Left ventricle myocardium inferior (tissue), 1 donor: Measurements from ENCODE around the gene TMEM45A. TPM values are rescaled to one million over a fixed set of nuclear protein-coding genes. Genes with fewer than 3 reads are reported as not detected.
"Not testable (repeated sequence)": the region's sequence is repeated elsewhere in the genome, so short reads cannot be mapped to it uniquely, and the experiment has no call there.

Experiments
- DNase-seq: peaks from one replicate; pipeline ENCODE4 v3.0.0-alpha.2; 2020
- H3K27ac ChIP-seq: fragments of 200-600 bp; replicated peaks from 2 replicates; pipeline ENCODE4 v1.8.0; 2021
- H3K27me3 ChIP-seq: fragments of 200-600 bp; 2 replicates; pipeline ENCODE4 v1.8.0; 2021; ENCODE audit warnings: low read depth
- H3K36me3 ChIP-seq: fragments of 200-600 bp; 2 replicates; pipeline ENCODE4 v1.8.0; 2021
- H3K4me1 ChIP-seq: fragments of 200-600 bp; 2 replicates; pipeline ENCODE4 v1.8.0; 2021
- H3K4me3 ChIP-seq: fragments of 200-600 bp; 2 replicates; pipeline ENCODE4 v1.8.0; 2021; ENCODE audit warnings: mild to moderate bottlenecking, moderate library complexity
- H3K9me3 ChIP-seq: fragments of 200-600 bp; replicated peaks from 2 replicates; pipeline ENCODE4 v1.8.0; 2021
- CTCF ChIP-seq: fragments of 200-600 bp; IDR thresholded peaks from 2 replicates; pipeline ENCODE4 v1.8.0; 2021; ENCODE audit warnings: antibody characterized with exemption, mild to moderate bottlenecking, borderline replicate concordance
- intact Hi-C: fragments of 100-400 bp; cut with micrococcal nuclease; formaldehyde crosslinking; loops from one replicate; pipeline ENCODE4 v1.11.0; 2022
- long read RNA-seq: library from polyadenylated mRNA; unstranded; transcript quantifications from one replicate; pipeline ENCODE4 v2.0.0, GENCODE V29; 2021
- total RNA-seq: library from RNA; stranded (reverse); fragmentation: NEBNext Ultra II Directional; extraction: Animal tissue kit (Norgen Biotek cat#: 25700); gene quantifications from one replicate; pipeline ENCODE4 v1.2.1, GENCODE V29; 2021
- donor health status: DM: no; HTN: yes; CAD: no; lungs with severe emphysema.

Gene TMEM45A
- total RNA-seq: 3.2 TPM
- long read RNA-seq, partial matches to known transcripts: 0 of 4 reads
- long read RNA-seq, other reads (novel, unspliced or antisense): 2 of 4 reads

DNA sequence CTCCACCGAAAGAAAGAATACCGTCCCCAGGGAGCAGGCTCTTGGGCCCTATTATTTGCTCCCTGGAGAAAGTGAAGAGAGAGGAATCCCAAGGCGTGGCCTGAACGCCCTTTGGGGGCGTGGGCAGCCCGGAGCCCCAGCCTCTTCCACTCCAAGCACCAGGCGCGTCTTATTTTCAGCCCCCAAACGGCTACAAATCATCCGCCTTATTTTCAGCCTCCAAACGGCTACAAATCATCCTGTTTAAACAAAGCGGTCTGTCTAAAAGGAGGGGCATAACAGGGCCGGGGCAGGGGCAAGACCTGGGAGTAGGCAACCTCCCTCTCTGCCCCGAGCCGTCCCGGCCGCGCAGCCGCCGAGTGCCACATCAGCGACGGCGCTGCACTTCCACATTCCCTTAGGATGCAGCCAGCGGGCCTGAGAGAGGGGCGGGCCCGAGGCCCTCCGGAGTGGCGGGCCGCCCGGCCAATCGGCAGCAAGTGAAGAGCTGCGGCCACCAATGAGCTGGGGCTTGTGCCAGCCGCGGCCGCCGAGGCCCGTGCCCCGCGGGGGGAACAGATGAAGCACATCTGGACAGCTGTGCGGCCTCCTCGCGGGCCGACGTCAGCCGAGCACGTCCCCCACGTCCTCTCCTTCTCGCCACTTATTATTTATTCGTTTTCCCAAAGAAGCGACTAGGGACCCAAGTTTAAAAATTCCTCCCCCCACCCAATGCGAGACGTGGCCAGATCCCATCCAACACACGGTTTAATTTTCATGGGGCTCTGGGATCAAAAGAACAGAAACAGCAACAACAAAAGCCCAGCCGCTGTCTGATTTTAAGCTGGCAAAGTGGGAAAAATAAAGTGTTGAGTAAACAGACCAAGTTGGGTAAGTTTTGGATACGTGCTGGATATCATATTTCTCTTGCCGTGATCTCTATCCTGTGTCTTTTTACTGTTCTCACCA is at the start of gene TMEM45A:
Gene TMEM45A (plus strand): TSS at position 561 of the 948 bp plus-strand sequence. CDS start 62,593 bp downstream, outside the sequence.
- Histone ChIP-seq H3K4me3 (peak within 1 kb of the TSS; percentile 68), H3K27ac (peak within 1 kb of the TSS; percentile 77), H3K27me3 (no peaks in the 10 kb centered on the region), H3K4me1 (peaks cover 19% of the 10 kb centered on the region), H3K9me3 (no peaks in the 10 kb centered on the region), H3K36me3 (no peaks in the 10 kb centered on the region)
- peak; percentile 97 for DNase-seq
- TF ChIP-seq CTCF: no peak
- intact Hi-C loops: no loop called here

DNA sequence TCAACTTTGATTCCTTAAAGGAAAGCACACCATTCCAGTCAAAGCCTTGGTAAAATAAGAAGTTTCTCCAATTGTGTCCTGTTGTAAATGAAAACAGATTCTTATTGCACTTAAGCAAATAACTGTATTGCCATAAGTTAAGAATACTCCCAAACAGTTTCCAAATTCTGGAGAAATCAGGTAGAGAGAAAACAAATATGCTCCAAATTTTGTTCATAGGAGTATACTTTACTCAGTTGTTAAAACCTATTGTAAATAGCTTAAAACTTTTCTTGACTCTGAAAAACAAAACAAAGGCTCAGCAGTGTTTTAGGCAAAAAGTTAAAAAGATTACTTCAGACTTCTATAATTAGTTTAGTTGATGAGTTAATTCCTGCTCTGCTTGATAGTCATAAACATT is 48.7 kb upstream of the TMEM45A start:
- Histone ChIP-seq H3K27ac (no peak overlapping the region), H3K27me3 (no peaks in the 10 kb centered on the region), H3K4me3 (no peak overlapping the region), H3K4me1 (no peaks in the 10 kb centered on the region), H3K36me3 (no peaks in the 10 kb centered on the region), H3K9me3 (peaks cover 13% of the 10 kb centered on the region)
- TF ChIP-seq CTCF: no peak
- DNase-seq: no peak
- intact Hi-C loops: no loop called here

GRCh38 chr3:100447067-100447466 is 45.4 kb upstream of the TMEM45A start:
- intact Hi-C loops, H3K27ac ChIP-seq, H3K36me3 ChIP-seq, DNase-seq, H3K4me3 ChIP-seq, H3K4me1 ChIP-seq, H3K27me3 ChIP-seq: not testable (repeated sequence)
- peaks cover 13% of the 10 kb centered on the region for H3K9me3 ChIP-seq

- Histone ChIP-seq H3K27ac (no peak overlapping the region), H3K4me3 (no peak overlapping the region), H3K9me3 (peaks cover 13% of the 10 kb centered on the region), H3K4me1 (no peaks in the 10 kb centered on the region), H3K36me3 (peaks cover 6% of the 10 kb centered on the region), H3K27me3 (no peaks in the 10 kb centered on the region)
- no peak for DNase-seq
- intact Hi-C loops: no loop called here
- TF ChIP-seq CTCF: no peak
Observed at GRCh38 chr3:100448079-100448478, 44.3 kb upstream of the TMEM45A start.

- TF ChIP-seq CTCF: no peak
- H3K4me1 ChIP-seq: no peaks in the 10 kb centered on the region
- intact Hi-C loops: no loop called here
- H3K36me3 ChIP-seq: peaks cover 6% of the 10 kb centered on the region
- H3K27me3 ChIP-seq: no peaks in the 10 kb centered on the region
- DNase-seq: no peak
- no peak overlapping the region for H3K4me3 ChIP-seq
- H3K27ac ChIP-seq: no peak overlapping the region
- H3K9me3 ChIP-seq: peaks cover 8% of the 10 kb centered on the region
Observed at GRCh38 chr3:100449214-100449613, 43.2 kb upstream of the TMEM45A start.

DNA sequence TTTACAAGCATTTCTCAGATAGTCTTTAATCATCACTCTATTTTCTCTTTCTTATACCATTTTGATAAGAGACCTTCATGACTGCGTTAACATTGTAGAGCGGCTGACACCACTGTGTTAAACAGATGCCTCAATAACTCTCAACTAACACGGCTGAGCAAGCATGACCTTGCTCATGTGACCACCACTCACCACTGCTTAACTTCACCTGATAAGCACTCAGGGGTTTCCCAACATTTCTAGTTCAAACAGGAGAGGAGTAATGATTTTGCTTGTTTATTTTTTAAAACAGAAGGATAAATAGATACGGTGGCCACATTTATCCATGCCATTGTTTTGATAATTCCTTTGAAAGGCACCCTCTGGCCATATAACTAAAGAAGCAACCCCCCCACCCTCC is 37.7 kb upstream of the TMEM45A start:
- no peak for DNase-seq
- TF ChIP-seq CTCF: no peak
- intact Hi-C loops: no loop called here
- H3K4me3 ChIP-seq: no peak overlapping the region
- no peaks in the 10 kb centered on the region for H3K4me1 ChIP-seq
- no peaks in the 10 kb centered on the region for H3K9me3 ChIP-seq
- H3K27ac ChIP-seq: no peak overlapping the region
- peaks cover 6% of the 10 kb centered on the region for H3K36me3 ChIP-seq
- no peaks in the 10 kb centered on the region for H3K27me3 ChIP-seq
